Regular cardiac myocyte (primary cell): ENCODE results near the gene SPANXN1. TPM values are rescaled to one million over a fixed set of nuclear protein-coding genes. Genes with fewer than 3 reads are reported as not detected.

Source experiments
- total RNA-seq: library from RNA; depleted of rRNA; stranded (reverse); fragments of >200 nt; gene quantifications from 2 replicates; pipeline ENCODE4 v1.2.3, GENCODE V29; 2014

SPANXN1 gene, protein sequence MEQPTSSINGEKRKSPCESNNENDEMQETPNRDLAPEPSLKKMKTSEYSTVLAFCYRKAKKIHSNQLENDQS
- total RNA-seq = not detected in 2 replicates

DNA sequence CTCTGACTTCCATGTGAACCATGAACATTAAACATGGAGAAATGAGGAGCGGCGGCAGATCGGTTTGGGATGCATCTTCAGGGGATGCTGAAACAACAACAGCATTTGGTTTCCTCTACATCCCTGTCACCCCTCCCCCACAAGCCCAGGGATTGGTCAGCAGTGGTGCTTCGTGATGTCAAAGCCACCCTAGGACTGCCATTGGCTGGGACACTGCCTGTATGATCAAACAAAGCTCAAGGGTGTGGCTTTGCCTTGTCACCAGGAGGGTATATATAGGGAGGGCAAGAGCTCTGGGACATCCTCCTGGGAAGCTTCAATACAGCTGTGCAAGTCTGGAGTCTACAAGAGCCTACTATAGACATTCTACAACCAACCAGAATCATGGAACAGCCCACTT lies at the start of gene SPANXN1:
SPANXN1 (plus strand) TSS at position 301 of the 400 bp plus-strand sequence; CDS start at position 385, 84 bp downstream.

